HepG2 (cell line): ENCODE data around the gene MKNK1. TPM values are rescaled to one million over a fixed set of nuclear protein-coding genes. Genes with fewer than 3 reads are reported as not detected.

ENCODE experiments used
- ATAC-seq: fragments of 200-7000 bp; cut with Tn5 transposase; 3 replicates; pipeline ENCODE4 v1.9.1; 2020; ENCODE audit warnings: mild to moderate bottlenecking, moderate library complexity
- BruUV-seq: library from RNA; stranded (reverse); fragments of 400-500 nt; replicated peaks from 2 replicates; lab custom pipeline; 2021; lab: Mats Ljungman, UMichigan
- CTCF ChIA-PET: fragments of 300-600 bp; formaldehyde crosslinking; extraction: SDS; loops from one replicate; lab custom pipeline; 2021; ENCODE audit warnings: low total read pairs, inconsistent platforms, low intra/inter-chr PET ratio; lab: Yijun Ruan, JAX
- POLR2A ChIA-PET: fragments of 350-600 bp; sonication (Branson Sonifier 250); formaldehyde crosslinking; loops from one replicate; lab custom pipeline; 2020; ENCODE audit warnings: antibody characterized with exemption, inconsistent platforms; lab: Yijun Ruan, JAX
- DNase-seq: peaks from one replicate; pipeline ENCODE4 v3.0.0-alpha.2; 2015; ENCODE audit warnings: low spot score
- FAIRE-seq: peaks from 3 replicates; lab custom pipeline; 2011; peaks lifted over from hg19 to GRCh38; lab: Jason Lieb, UNC
- H2AFZ ChIP-seq: one replicate; pipeline ENCODE4 v1.6.1; 2011; ENCODE audit warnings: low read length, inconsistent platforms
- H3K27ac ChIP-seq: fragments of 300-600 bp; 3 replicates; pipeline ENCODE4 v1.8.0; 2011; ENCODE audit warnings: mixed run types, mild to moderate bottlenecking, mixed read lengths, low read length, inconsistent platforms; ENCODE audit not compliant: insufficient read depth; ENCODE audit errors: extremely low read length
- H3K27me3 ChIP-seq, 2 experiments: fragments of 200-600 bp in 1 of 2; 2 replicates in 1 of 2; 3 replicates in 1 of 2; pipeline versions ENCODE4 v1.6.0 to v1.8.0; 2011; ENCODE audit warnings: low read length in 2 of 2, mild to moderate bottlenecking in 2 of 2, moderate library complexity in 2 of 2, inconsistent platforms in 1 of 2; ENCODE audit not compliant: insufficient read depth in 2 of 2, control insufficient read depth in 1 of 2
- H3K36me3 ChIP-seq, 2 experiments: fragments of 200-600 bp in 1 of 2; replicated peaks in 1 of 2; 2 replicates in 1 of 2; 3 replicates in 1 of 2; pipeline versions ENCODE4 v1.5.1 to v1.8.0; 2011; ENCODE audit warnings: low read length in 2 of 2, inconsistent platforms in 1 of 2; ENCODE audit not compliant: insufficient read depth in 2 of 2, control insufficient read depth in 1 of 2
- H3K4me1 ChIP-seq: 2 replicates; pipeline ENCODE4 v1.5.1; 2012; ENCODE audit warnings: low read length, inconsistent platforms; ENCODE audit not compliant: insufficient read depth
- H3K4me2 ChIP-seq: 2 replicates; pipeline ENCODE4 v1.6.0; 2011; ENCODE audit warnings: low read depth, low read length, inconsistent platforms
- H3K4me3 ChIP-seq, 3 experiments: fragments of 200-600 bp in 1 of 3; sonication (generic), shearing (Covaris generic) in 1 of 3; replicated peaks in 1 of 3; 2 replicates each; pipeline ENCODE4 v1.5.1; 2011 to 2016; ENCODE audit warnings: low read length in 3 of 3, inconsistent platforms in 2 of 3, low read depth in 2 of 3, mild to moderate bottlenecking in 2 of 3, control low read depth in 1 of 3, mixed read lengths in 1 of 3; ENCODE audit not compliant: insufficient read depth in 1 of 3
- H3K79me2 ChIP-seq: one replicate; pipeline ENCODE4 v1.6.1; 2011; ENCODE audit warnings: low read length, inconsistent platforms; ENCODE audit not compliant: insufficient read depth
- H3K9ac ChIP-seq: 2 replicates; pipeline ENCODE4 v1.6.0; 2011; ENCODE audit warnings: mild to moderate bottlenecking, low read depth, low read length, inconsistent platforms; ENCODE audit not compliant: insufficient read depth
- H3K9me3 ChIP-seq: 2 replicates; pipeline ENCODE4 v1.5.1; 2012; ENCODE audit warnings: mild to moderate bottlenecking, low read length
- H4K20me1 ChIP-seq: 2 replicates; pipeline ENCODE4 v1.6.0; 2011; ENCODE audit warnings: inconsistent platforms, mild to moderate bottlenecking, low read length, moderate library complexity; ENCODE audit not compliant: insufficient read depth
- DZIP1 ChIP-seq: sonication (generic); formaldehyde crosslinking; IDR thresholded peaks from 2 replicates; pipeline ENCODE4 v1.5.0; 2020; ENCODE audit warnings: mild to moderate bottlenecking, missing genetic modification reagents
- GLI4 ChIP-seq: sonication (generic); formaldehyde crosslinking; IDR thresholded peaks from 2 replicates; pipeline ENCODE4 v1.5.1; 2020; ENCODE audit warnings: missing genetic modification reagents, mild to moderate bottlenecking, moderate library complexity, borderline replicate concordance
- HNF4A ChIP-seq: sonication (generic); formaldehyde crosslinking; IDR thresholded peaks from 2 replicates; pipeline ENCODE4 v1.4.0; 2020; ENCODE audit warnings: missing genetic modification reagents
- NFIC ChIP-seq: IDR thresholded peaks from 2 replicates; pipeline ENCODE4 v1.6.1; 2012; ENCODE audit warnings: mild to moderate bottlenecking, low read length, inconsistent platforms
- RBAK ChIP-seq: sonication (generic); formaldehyde crosslinking; IDR thresholded peaks from 2 replicates; pipeline ENCODE4 v1.5.1; 2020; ENCODE audit warnings: mild to moderate bottlenecking, missing genetic modification reagents
- RFXANK ChIP-seq: IDR thresholded peaks from 2 replicates; pipeline ENCODE4 v1.6.1; 2016
- SALL2 ChIP-seq: sonication (generic); formaldehyde crosslinking; IDR thresholded peaks from 2 replicates; pipeline ENCODE4 v1.8.1; 2023; ENCODE audit warnings: mild to moderate bottlenecking, missing genetic modification reagents, inconsistent platforms
- STAT6 ChIP-seq: sonication (generic); formaldehyde crosslinking; IDR thresholded peaks from 2 replicates; pipeline ENCODE4 v1.4.0; 2020; ENCODE audit warnings: missing genetic modification reagents, mild to moderate bottlenecking, borderline replicate concordance
- THAP11 ChIP-seq: IDR thresholded peaks from 2 replicates; pipeline ENCODE4 v1.6.1; 2016; ENCODE audit warnings: missing biosample characterization, missing genetic modification reagents
- ZBTB14 ChIP-seq: sonication (generic); formaldehyde crosslinking; IDR thresholded peaks from 2 replicates; pipeline ENCODE4 v1.4.0; 2020; ENCODE audit warnings: missing genetic modification reagents
- ZGPAT ChIP-seq: IDR thresholded peaks from 2 replicates; pipeline ENCODE4 v1.6.1; 2016; ENCODE audit warnings: mild to moderate bottlenecking
- ZMYM4 ChIP-seq: sonication (generic); formaldehyde crosslinking; IDR thresholded peaks from 2 replicates; pipeline ENCODE4 v1.8.1; 2023; ENCODE audit warnings: mild to moderate bottlenecking, missing genetic modification reagents
- ZNF326 ChIP-seq: sonication (generic); formaldehyde crosslinking; IDR thresholded peaks from 2 replicates; pipeline ENCODE4 v1.4.0; 2020; ENCODE audit warnings: missing genetic modification reagents, borderline replicate concordance
- WGBS: methylation state at CpG from one replicate; pipeline ENCODE4 v1.1.6; 2017; ENCODE audit warnings: low lambda C conversion rate; 5-methylcytosine and 5-hydroxymethylcytosine counted together
- in situ Hi-C: cut with HindIII; loops from 2 replicates; pipeline ENCODE4 v1.10.0; 2017; ENCODE audit warnings: low pct_unique_long_range_greater_than_20kb; ENCODE audit not compliant: extremely low pct_ligation_motif_present
- intact Hi-C: fragments of 100-400 bp; cut with micrococcal nuclease; formaldehyde crosslinking; loops from one replicate; pipeline ENCODE4 v1.10.0; 2022; ENCODE audit not compliant: unreplicated experiment
- polyA plus RNA-seq, 8 experiments: library from polyadenylated mRNA; depleted of rRNA in 3 of 8; stranded (reverse) in 7 of 8; unstranded in 1 of 8; fragments of >200 nt; fragmentation: Illumina TruSeq in 4 of 8; extraction: Trizol in 4 of 8; gene quantifications; 2 replicates each; pipeline versions ENCODE4 v1.2.1 to v1.2.3, GENCODE V29; 2011 to 2016; ENCODE audit warnings: low read depth in 4 of 8, missing spikeins in 1 of 8, mixed read lengths in 1 of 8; ENCODE audit not compliant: insufficient read depth in 1 of 8
- total RNA-seq, 5 experiments: library from RNA; depleted of rRNA; stranded (reverse); fragments of >200 nt; fragmentation: Illumina TruSeq; extraction: Trizol; gene quantifications; 2 replicates each; pipeline ENCODE4 v1.2.3, GENCODE V29; 2016; ENCODE audit warnings: low read depth in 1 of 5

Gene MKNK1
- total and polyA plus RNA-seq, 2 of the 13 experiments (the other 11 are each of a cell fraction or from before 2014, with no cell fraction given), result 18.5 to 24.1 TPM

GRCh38 chr1:46550751-46551231 is 53.3 kb downstream of the MKNK1 start:
- intact Hi-C loops (loop anchor here (10.0 kb wide), 1 partner anchor 174 kb away; no protein-coding TSS in a partner anchor), in situ Hi-C loops (no loop called here)
- ATAC-seq, result no peak
- CTCF ChIA-PET, result no interaction called here
- Histone ChIP-seq H3K4me3 (no peak overlapping the region), H4K20me1 (no peaks in the 10 kb centered on the region), H3K4me2 (no peak overlapping the region), H3K9ac (no peak overlapping the region), H3K9me3 (no peaks in the 10 kb centered on the region), H3K27me3 (peaks cover 3 to 38% of the 10 kb centered on the region in 2 experiments; a peak in 3 of 5 replicates), H3K4me1 (peaks cover 11% of the 10 kb centered on the region; the same call in 1 of the 2 replicates), H3K79me2 (no peaks in the 10 kb centered on the region), H2AFZ (no peak overlapping the region), H3K36me3 (no peaks in the 10 kb centered on the region), H3K27ac (no peak overlapping the region)
- FAIRE-seq, result no peak
- DNase-seq, result no peak
- WGBS, result 69% methylated on average over 15 of the region's 17 CpGs
- BruUV-seq, result no TSS peak
- TF ChIP-seq THAP11 (no peak), HNF4A (CRISPR knock-in tag) (no peak), DZIP1 (CRISPR knock-in tag) (no peak), ZGPAT (no peak), RBAK (CRISPR knock-in tag) (no peak), RFXANK (CRISPR knock-in tag) (no peak), SALL2 (CRISPR knock-in tag) (no peak), NFIC (no peak), ZBTB14 (no peak), ZNF326 (CRISPR knock-in tag) (no peak), STAT6 (CRISPR knock-in tag) (no peak), GLI4 (CRISPR knock-in tag) (no peak), ZMYM4 (no peak)
- POLR2A ChIA-PET, result no interaction called here
